Measurements from ENCODE around the gene OR1L8.
"Not testable (repeated sequence)": the region's sequence is repeated elsewhere in the genome, so short reads cannot be mapped to it uniquely, and the experiment has no call there.

Gene OR1L8

DNA sequence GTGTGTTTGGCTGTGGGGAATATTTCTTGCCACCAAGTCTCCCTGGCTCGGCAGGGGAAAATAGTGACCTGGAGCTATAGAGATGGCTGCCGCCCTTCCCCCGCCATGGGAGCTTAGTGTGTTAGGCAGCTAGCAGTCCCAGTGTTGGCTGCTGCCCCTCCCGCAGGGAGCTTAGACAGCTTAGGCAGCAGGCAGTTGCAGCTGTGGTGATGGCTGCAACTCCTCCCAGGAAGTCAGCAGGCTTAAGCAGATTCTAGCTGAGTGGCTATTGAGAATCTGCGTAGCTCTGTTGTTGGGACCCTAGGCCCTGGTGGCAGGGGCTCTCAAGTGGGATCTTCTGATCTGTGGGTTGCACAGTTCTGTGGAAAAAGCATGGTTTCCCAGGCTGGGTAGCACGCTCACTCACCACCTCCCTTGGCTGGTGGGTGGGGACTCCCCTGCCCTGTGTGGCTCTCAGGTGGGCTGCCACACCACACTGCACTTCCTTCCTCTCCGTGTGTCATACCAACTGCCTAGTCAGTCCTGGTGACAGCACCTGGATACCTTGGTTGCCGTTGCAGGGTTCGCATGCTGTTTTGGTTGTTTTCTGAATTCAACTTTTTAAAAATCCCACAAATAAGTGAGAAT is 20.9 kb downstream of the OR1L8 start:
- H3K4me3 ChIP-seq (ENCODE audit: low read depth in 1 of 5, low read length in 5 of 5): no peak overlapping the region
- H3K4me1 ChIP-seq (ENCODE audit: control insufficient read depth in 5 of 5, insufficient read depth in 5 of 5, low read length in 5 of 5): no peaks in the 10 kb centered on the region
- no peak overlapping the region for H3K9ac ChIP-seq (ENCODE audit: low read length in 5 of 5)
- H3K9me3 ChIP-seq (ENCODE audit: control insufficient read depth in 5 of 5, low read length in 5 of 5): peaks cover 0 to 22% (median 7%) of the 10 kb centered on the region in 5 donors
- H3K27ac ChIP-seq (ENCODE audit: low read depth, low read length): no peak overlapping the region
- H3K36me3 ChIP-seq (ENCODE audit: control insufficient read depth in 5 of 5, insufficient read depth in 5 of 5, low read length in 5 of 5): no peaks in the 10 kb centered on the region
- H3K27me3 ChIP-seq (ENCODE audit: control insufficient read depth in 5 of 5, insufficient read depth in 4 of 5, low read length in 5 of 5): peaks cover 0 to 3% (median 0%) of the 10 kb centered on the region in 5 donors

DNA sequence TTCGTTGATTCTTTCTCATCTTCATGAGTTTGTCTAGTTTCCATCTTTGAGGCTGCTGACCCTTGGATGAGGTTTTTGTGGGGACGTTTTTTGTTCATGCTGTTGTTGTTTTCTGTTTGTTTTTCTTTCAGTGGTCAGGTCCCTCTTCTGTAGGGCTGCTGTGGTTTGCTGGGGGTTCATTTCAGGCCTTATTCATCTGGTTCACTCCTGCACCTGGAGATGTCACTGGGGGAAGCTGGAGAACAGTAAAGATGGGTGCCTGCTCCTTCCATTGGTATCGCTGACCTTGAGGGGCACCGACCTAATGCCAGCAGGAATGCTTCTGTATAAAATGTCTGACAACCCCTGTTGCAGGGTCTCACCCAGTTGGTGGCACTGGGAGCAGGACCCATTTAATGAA is 21.7 kb downstream of the OR1L8 start:
- H3K4me1 ChIP-seq (ENCODE audit: control insufficient read depth in 5 of 5, insufficient read depth in 5 of 5, low read length in 5 of 5): no peaks in the 10 kb centered on the region
- H3K9me3 ChIP-seq (ENCODE audit: control insufficient read depth in 5 of 5, low read length in 5 of 5): peaks cover 0 to 22% (median 7%) of the 10 kb centered on the region in 5 donors
- no peak overlapping the region for H3K27ac ChIP-seq (ENCODE audit: low read depth, low read length)

DNA sequence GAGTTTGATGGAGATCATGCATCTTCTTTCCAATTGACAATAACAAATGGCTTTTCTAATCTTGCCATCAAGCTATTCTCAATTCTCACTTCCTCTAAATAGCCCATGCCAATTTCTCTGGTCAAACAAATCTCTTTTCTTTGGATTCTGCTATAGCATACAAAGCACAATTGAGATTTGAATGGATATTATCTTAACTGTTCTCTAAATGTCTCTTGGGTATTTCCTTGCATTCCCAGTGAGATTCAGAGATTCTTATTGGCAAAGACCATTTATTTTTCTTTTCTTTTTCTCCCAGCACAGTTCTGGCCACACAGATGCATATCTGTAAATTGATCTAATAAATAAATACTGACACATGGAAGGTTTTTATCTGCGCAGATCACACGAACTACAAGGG is 30.4 kb downstream of the OR1L8 start, which contains the start of gene OR1N2:
Gene OR1N2, plus strand, starts transcription at position 301 of the 400 bp plus-strand sequence. CDS start 100 bp downstream, outside the sequence.
- no peak within 1 kb of the TSS for H3K27ac ChIP-seq (ENCODE audit: low read depth, low read length)
- peaks cover 0 to 7% (median 0%) of the 10 kb centered on the region in 5 donors for H3K27me3 ChIP-seq (ENCODE audit: control insufficient read depth in 5 of 5, insufficient read depth in 4 of 5, low read length in 5 of 5)
- peaks cover 0 to 4% (median 0%) of the 10 kb centered on the region in 5 donors for H3K9me3 ChIP-seq (ENCODE audit: control insufficient read depth in 5 of 5, low read length in 5 of 5)
- no peak within 1 kb of the TSS for H3K4me3 ChIP-seq (ENCODE audit: low read depth in 1 of 5, low read length in 5 of 5)
- no peaks in the 10 kb centered on the region for H3K36me3 ChIP-seq (ENCODE audit: control insufficient read depth in 5 of 5, insufficient read depth in 5 of 5, low read length in 5 of 5)
- H3K9ac ChIP-seq (ENCODE audit: low read length in 5 of 5): no peak within 1 kb of the TSS
- H3K4me1 ChIP-seq (ENCODE audit: control insufficient read depth in 5 of 5, insufficient read depth in 5 of 5, low read length in 5 of 5): no peaks in the 10 kb centered on the region

More for the DNA sequence above, 21.7 kb downstream of the OR1L8 start:
- H3K4me3 ChIP-seq (ENCODE audit: low read depth in 1 of 5, low read length in 5 of 5): no peak overlapping the region
- H3K27me3 ChIP-seq (ENCODE audit: control insufficient read depth in 5 of 5, insufficient read depth in 4 of 5, low read length in 5 of 5): peaks cover 0 to 3% (median 0%) of the 10 kb centered on the region in 5 donors
- H3K36me3 ChIP-seq (ENCODE audit: control insufficient read depth in 5 of 5, insufficient read depth in 5 of 5, low read length in 5 of 5): no peaks in the 10 kb centered on the region
- no peak overlapping the region for H3K9ac ChIP-seq (ENCODE audit: low read length in 5 of 5)

DNA sequence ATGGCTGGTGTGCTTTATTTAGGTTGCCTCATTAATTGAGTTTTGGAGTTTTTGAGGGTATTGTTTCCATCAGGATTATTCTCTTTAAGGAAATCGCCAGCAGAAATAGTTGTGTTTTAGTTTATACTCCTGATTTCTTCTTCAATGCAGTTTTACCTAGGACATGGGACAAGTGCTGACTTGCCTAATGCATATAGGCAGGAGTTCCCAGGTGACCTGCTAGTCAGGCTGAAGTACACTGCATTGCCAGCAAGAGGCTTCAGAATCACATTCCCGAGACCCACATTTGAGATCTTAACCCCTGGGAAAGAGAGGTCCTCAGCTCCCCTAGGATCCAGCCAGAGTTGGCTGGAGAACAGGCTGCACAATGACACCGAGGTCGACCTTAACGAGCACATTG is 31.8 kb downstream of the OR1L8 start:
- no peaks in the 10 kb centered on the region for H3K4me1 ChIP-seq (ENCODE audit: control insufficient read depth in 5 of 5, insufficient read depth in 5 of 5, low read length in 5 of 5)
- peaks cover 0 to 7% (median 0%) of the 10 kb centered on the region in 5 donors for H3K27me3 ChIP-seq (ENCODE audit: control insufficient read depth in 5 of 5, insufficient read depth in 4 of 5, low read length in 5 of 5)
- peak overlapping the region in 1 of 5 donors; percentile 16 for H3K9ac ChIP-seq (ENCODE audit: low read length in 5 of 5)
- H3K36me3 ChIP-seq (ENCODE audit: control insufficient read depth in 5 of 5, insufficient read depth in 5 of 5, low read length in 5 of 5): no peaks in the 10 kb centered on the region
- H3K4me3 ChIP-seq (ENCODE audit: low read depth in 1 of 5, low read length in 5 of 5): no peak overlapping the region
- no peak overlapping the region for H3K27ac ChIP-seq (ENCODE audit: low read depth, low read length)
- H3K9me3 ChIP-seq (ENCODE audit: control insufficient read depth in 5 of 5, low read length in 5 of 5): peaks cover 0 to 4% (median 0%) of the 10 kb centered on the region in 5 donors

DNA sequence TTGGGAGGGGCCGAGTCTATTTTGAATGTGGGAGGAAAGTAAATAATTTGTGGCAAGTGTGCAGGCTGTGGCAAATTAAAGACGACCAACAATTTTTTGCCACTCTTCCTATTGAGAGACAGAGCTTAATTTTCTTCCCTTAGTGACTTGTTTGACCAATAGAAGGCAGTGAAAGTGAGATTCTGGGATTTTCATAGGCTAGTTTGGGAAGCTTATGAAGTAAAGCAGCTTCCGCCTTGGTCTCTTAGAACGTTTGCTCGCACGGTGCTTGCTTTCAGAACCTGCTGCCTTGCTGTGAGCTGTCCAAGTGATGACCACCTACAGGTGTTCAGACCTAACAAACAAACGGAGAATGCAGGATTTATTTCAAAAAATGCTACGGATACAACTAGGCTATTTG is 37.0 kb downstream of the OR1L8 start:
- Histone ChIP-seq H3K9me3 (ENCODE audit: control insufficient read depth in 5 of 5, low read length in 5 of 5) (peaks cover 0 to 4% (median 0%) of the 10 kb centered on the region in 5 donors), H3K27ac (ENCODE audit: low read depth, low read length) (no peak overlapping the region), H3K4me3 (ENCODE audit: low read depth in 1 of 5, low read length in 5 of 5) (no peak overlapping the region), H3K27me3 (ENCODE audit: control insufficient read depth in 5 of 5, insufficient read depth in 4 of 5, low read length in 5 of 5) (no peaks in the 10 kb centered on the region), H3K9ac (ENCODE audit: low read length in 5 of 5) (no peak overlapping the region), H3K36me3 (ENCODE audit: control insufficient read depth in 5 of 5, insufficient read depth in 5 of 5, low read length in 5 of 5) (no peaks in the 10 kb centered on the region), H3K4me1 (ENCODE audit: control insufficient read depth in 5 of 5, insufficient read depth in 5 of 5, low read length in 5 of 5) (no peaks in the 10 kb centered on the region)

DNA sequence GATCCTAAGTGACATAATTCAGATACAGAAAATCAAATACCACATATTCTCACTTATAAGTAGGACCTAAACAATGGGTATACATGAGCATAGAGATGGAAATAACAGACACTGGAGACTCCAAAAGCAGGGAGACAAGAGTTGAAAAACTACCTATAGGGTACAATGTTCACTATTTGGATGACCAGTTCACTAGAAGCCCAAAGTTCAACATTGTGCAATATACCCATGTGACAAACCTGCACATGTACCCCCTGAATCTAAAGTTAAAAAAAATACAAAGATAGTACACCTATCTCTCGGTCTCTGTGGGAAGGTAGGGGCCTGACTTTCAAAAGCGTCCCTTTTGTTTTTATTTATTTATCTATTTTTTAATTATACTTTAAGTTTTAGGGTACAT is 44.4 kb downstream of the OR1L8 start:
- Histone ChIP-seq H3K36me3 (ENCODE audit: control insufficient read depth in 5 of 5, insufficient read depth in 5 of 5, low read length in 5 of 5) (no peaks in the 10 kb centered on the region), H3K4me3 (ENCODE audit: low read depth in 1 of 5, low read length in 5 of 5) (no peak overlapping the region), H3K9ac (ENCODE audit: low read length in 5 of 5) (no peak overlapping the region), H3K9me3 (ENCODE audit: control insufficient read depth in 5 of 5, low read length in 5 of 5) (peaks cover 0 to 7% (median 4%) of the 10 kb centered on the region in 5 donors), H3K4me1 (ENCODE audit: control insufficient read depth in 5 of 5, insufficient read depth in 5 of 5, low read length in 5 of 5) (no peaks in the 10 kb centered on the region), H3K27ac (ENCODE audit: low read depth, low read length) (no peak overlapping the region), H3K27me3 (ENCODE audit: control insufficient read depth in 5 of 5, insufficient read depth in 4 of 5, low read length in 5 of 5) (no peaks in the 10 kb centered on the region)

DNA sequence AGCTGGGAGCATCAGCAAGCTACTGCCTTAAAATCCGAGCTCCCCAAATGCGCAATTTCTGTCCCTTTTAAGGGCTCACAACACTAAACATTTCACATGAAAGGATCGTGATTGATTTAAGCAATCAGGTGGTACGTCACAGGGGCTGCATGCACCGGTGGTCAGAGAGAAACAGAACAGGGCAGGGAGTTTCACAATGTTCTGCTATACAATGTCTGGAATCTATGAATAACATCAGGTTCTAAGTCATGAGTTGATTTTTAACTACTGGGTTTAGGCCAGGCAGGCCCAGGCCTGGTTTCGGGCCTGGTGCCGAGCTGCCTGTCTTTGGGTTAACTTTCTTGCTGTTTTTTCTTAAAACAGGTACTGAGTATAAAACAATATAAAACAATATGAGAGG is 46.1 kb downstream of the OR1L8 start:
- H3K4me3 ChIP-seq (ENCODE audit: low read depth in 1 of 5, low read length in 5 of 5); H3K36me3 ChIP-seq (ENCODE audit: control insufficient read depth in 5 of 5, insufficient read depth in 5 of 5, low read length in 5 of 5); H3K27me3 ChIP-seq (ENCODE audit: control insufficient read depth in 5 of 5, insufficient read depth in 4 of 5, low read length in 5 of 5); H3K4me1 ChIP-seq (ENCODE audit: control insufficient read depth in 5 of 5, insufficient read depth in 5 of 5, low read length in 5 of 5); H3K27ac ChIP-seq (ENCODE audit: low read depth, low read length); H3K9me3 ChIP-seq (ENCODE audit: control insufficient read depth in 5 of 5, low read length in 5 of 5); H3K9ac ChIP-seq (ENCODE audit: low read length in 5 of 5): not testable (repeated sequence)

DNA sequence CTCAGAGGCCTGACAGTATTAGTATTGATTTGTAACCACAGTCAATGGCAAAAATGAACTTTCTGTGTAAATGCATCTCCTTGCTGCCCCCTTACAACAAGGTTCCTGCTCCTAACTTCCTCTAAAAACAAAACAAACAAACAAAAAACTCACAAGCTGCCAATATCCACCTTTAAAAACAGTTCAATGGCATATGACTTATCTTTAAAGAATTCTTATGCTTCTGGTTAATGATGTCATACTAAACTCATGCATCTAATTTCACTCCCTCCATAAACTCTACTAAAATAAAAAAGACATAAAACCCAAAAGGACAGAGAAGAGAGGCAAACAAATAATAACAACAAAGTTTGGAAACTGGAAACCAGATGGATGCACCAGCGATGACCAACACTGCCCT is 47.0 kb downstream of the OR1L8 start:
- Histone ChIP-seq H3K4me1 (ENCODE audit: control insufficient read depth in 5 of 5, insufficient read depth in 5 of 5, low read length in 5 of 5) (no peaks in the 10 kb centered on the region), H3K27me3 (ENCODE audit: control insufficient read depth in 5 of 5, insufficient read depth in 4 of 5, low read length in 5 of 5) (no peaks in the 10 kb centered on the region), H3K9ac (ENCODE audit: low read length in 5 of 5) (no peak overlapping the region), H3K27ac (ENCODE audit: low read depth, low read length) (no peak overlapping the region), H3K9me3 (ENCODE audit: control insufficient read depth in 5 of 5, low read length in 5 of 5) (peaks cover 0 to 7% (median 4%) of the 10 kb centered on the region in 5 donors), H3K36me3 (ENCODE audit: control insufficient read depth in 5 of 5, insufficient read depth in 5 of 5, low read length in 5 of 5) (no peaks in the 10 kb centered on the region), H3K4me3 (ENCODE audit: low read depth in 1 of 5, low read length in 5 of 5) (no peak overlapping the region)

DNA sequence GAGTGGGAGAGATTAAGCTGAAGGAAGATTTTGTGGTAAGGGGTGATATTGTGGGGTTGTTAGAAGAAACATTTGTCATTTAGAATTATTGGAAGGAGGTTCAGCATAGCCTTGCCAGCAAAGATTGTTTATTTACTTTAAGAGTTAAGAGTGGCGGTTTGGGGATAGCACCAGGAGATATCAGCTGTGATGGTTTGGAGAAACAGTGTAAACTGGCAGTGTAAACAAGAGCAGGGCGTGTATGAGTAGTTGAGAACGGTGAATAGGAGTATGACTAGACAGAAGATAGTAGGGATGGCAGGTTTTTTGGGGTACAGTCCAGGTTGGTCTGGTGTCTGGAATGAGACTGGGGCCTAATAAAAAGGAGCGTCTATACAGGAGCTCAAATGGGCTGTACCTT is 52.0 kb downstream of the OR1L8 start:
- H3K4me1 ChIP-seq (ENCODE audit: control insufficient read depth in 5 of 5, insufficient read depth in 5 of 5, low read length in 5 of 5); H3K27me3 ChIP-seq (ENCODE audit: control insufficient read depth in 5 of 5, insufficient read depth in 4 of 5, low read length in 5 of 5); H3K9ac ChIP-seq (ENCODE audit: low read length in 5 of 5); H3K9me3 ChIP-seq (ENCODE audit: control insufficient read depth in 5 of 5, low read length in 5 of 5); H3K27ac ChIP-seq (ENCODE audit: low read depth, low read length); H3K4me3 ChIP-seq (ENCODE audit: low read depth in 1 of 5, low read length in 5 of 5); H3K36me3 ChIP-seq (ENCODE audit: control insufficient read depth in 5 of 5, insufficient read depth in 5 of 5, low read length in 5 of 5): not testable (repeated sequence)

DNA sequence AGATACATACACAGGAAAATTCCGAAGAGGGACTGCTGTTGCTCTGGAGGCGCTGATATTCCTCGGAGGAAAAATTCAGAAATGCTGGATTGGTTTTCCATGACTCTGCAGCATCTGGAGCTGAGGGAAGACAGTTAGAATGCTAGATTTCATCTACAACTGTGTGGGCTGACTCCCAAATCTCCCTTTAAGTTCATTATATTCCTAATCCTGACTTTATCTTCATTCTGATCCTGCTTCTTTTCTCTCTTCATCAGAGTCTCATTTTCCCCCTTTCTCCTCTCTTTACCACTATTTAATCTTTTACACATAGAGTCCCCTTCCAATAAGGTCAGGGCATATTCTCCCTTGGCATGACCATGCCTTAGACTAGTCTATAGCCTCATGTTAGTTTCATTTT is 56.0 kb downstream of the OR1L8 start, which contains the start of gene OR1N1:
Gene OR1N1, minus strand, starts transcription at position 101 of the 400 bp plus-strand sequence. Its CDS starts 0 bp downstream, at position 101.
- H3K27ac ChIP-seq (ENCODE audit: low read depth, low read length): no peak within 1 kb of the TSS
- no peaks in the 10 kb centered on the region for H3K36me3 ChIP-seq (ENCODE audit: control insufficient read depth in 5 of 5, insufficient read depth in 5 of 5, low read length in 5 of 5)
- H3K4me1 ChIP-seq (ENCODE audit: control insufficient read depth in 5 of 5, insufficient read depth in 5 of 5, low read length in 5 of 5): no peaks in the 10 kb centered on the region

More for the DNA sequence above, 56.0 kb downstream of the OR1L8 start, which contains the start of gene OR1N1:
- peaks cover 0 to 5% (median 0%) of the 10 kb centered on the region in 5 donors for H3K27me3 ChIP-seq (ENCODE audit: control insufficient read depth in 5 of 5, insufficient read depth in 4 of 5, low read length in 5 of 5)
- no peak within 1 kb of the TSS for H3K4me3 ChIP-seq (ENCODE audit: low read depth in 1 of 5, low read length in 5 of 5)
- H3K9me3 ChIP-seq (ENCODE audit: control insufficient read depth in 5 of 5, low read length in 5 of 5): no peaks in the 10 kb centered on the region
- H3K9ac ChIP-seq (ENCODE audit: low read length in 5 of 5): no peak within 1 kb of the TSS
